ENCODE measurements around the gene MYO7A.

MYO7A gene

DNA sequence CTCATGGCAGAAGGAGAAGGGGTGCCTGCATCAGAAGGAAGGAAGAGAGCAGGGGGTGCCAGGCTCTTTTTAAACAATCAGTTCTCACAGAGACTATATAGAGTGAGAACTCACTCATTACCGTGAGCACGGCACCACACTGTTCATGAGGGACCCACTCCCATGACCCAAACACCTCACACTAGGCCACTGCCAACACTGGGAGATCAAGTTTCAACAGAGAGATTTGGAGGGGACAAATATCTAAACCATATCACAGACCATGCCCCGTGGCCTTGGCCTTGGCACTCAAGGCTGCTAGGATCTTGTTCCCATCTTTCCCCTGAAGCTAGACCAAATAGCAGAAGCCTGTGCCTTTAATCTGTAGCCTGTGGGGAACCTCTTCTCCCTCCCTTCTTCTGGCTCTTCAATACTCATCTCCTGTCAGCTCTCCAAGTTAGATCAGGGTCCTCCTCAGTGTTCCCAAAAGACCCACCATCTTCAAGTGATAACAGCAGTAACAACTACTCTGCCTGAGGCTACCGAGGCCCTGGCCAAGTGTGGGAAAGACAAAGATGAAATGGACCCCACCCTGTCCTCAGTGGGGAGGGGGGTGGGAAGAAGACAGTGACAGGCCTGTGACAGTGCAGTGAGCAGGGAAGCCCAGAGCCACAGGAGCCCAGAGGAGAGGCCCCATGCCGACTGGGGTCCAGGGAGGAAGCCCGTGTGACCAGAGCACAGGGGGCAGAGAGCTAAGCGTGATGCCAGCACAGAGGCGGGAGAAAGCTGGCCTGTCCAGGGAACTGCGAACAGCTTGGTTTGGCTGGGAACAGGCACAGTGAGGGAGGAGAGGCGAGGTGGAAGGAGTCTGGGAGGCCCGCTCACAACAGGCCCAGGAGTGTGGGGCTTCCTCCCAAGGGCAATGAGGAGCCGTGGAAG, 72.6 kb downstream of the MYO7A start:
- no peak for DNase-seq (ENCODE audit: low read depth, low spot score)

- no peak for DNase-seq (ENCODE audit: low read depth, low spot score)
Observed at GRCh38 chr11:77201370-77201769, 73.3 kb downstream of the MYO7A start.

GRCh38 chr11:77201991-77202841, 74.2 kb downstream of the MYO7A start:
- DNase-seq (ENCODE audit: low read depth, low spot score): no peak

DNA sequence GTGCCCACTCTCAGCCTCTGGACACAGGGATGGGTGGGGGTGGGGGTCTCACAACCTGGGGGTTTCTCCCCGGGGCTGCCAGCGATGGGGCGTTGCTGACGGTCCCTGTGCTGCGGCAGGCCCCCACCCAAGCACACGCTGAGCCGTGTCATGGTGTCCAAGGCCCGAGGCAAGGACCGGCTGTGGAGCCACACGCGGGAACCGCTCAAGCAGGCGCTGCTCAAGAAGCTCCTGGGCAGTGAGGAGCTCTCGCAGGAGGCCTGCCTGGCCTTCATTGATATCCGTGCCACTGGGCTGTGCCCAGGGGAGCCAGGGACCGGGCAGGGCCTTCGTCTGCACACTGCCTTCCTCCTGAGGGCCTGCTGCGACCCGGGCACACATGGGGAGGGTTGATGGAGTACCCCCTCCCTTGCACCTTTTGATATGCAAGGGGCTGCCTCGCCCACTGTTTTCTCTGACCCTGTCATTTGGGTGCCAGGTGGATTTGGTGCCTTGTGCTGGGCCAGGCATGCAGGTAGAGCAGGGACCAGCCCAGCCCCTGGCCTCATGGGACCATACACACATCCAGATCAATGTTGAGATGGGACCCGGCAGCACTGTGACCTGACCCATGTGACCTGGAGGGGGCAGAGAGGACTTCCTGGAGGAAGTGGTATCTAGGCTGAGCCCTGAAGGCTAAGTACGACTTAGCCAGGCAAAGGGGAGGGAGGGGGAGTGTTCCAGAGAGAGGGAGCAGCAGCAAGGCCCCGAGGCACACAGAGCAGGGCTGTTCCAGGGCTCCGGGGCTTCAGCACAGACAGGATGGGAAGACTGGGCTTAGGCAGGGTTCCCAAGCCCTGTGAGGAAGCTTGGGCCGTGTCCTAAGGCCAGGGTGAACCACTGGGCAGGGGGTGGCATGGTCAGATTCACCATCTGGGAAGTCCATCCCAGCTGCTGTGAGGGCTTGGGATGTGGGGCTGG, 75.2 kb downstream of the MYO7A start:
- no peak for DNase-seq (ENCODE audit: low read depth, low spot score)

DNA sequence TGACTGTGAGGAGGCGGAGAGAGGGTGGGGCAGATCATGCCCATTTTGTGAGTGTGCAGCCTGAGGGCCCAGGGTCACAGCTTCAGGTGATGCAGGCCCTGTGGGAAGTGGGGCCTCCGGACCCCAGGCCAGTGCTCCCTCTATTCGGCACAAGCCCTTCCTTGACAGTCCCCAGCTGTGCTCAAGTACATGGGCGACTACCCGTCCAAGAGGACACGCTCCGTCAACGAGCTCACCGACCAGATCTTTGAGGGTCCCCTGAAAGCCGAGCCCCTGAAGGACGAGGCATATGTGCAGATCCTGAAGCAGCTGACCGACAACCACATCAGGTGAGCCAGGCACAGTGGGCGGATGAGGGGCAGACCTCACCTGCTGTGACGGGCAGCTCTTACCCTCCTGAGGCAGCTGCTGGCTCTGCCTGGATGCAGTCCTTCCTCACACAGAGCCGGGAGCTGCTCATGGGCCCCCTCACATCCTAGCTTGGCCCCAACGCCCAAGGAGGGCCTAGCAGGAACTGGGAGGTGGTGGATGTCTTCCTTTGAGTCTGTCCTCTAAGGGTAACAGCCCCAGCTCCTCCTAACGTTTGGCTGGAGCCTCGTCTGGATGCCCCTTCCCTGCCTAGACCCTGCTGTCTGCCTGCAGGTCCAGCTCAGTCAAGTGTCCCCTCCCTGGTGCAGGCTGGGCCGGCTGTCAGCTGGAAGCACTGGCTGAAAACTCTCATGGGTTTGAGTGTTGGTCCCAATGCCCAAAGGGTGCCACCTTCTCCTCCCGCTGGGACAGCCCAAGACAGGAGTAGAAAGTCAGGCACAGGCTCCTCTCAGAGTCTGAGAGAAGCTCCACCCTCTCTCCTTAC, 76.1 kb downstream of the MYO7A start:
- no peak for DNase-seq (ENCODE audit: low read depth, low spot score)

DNA sequence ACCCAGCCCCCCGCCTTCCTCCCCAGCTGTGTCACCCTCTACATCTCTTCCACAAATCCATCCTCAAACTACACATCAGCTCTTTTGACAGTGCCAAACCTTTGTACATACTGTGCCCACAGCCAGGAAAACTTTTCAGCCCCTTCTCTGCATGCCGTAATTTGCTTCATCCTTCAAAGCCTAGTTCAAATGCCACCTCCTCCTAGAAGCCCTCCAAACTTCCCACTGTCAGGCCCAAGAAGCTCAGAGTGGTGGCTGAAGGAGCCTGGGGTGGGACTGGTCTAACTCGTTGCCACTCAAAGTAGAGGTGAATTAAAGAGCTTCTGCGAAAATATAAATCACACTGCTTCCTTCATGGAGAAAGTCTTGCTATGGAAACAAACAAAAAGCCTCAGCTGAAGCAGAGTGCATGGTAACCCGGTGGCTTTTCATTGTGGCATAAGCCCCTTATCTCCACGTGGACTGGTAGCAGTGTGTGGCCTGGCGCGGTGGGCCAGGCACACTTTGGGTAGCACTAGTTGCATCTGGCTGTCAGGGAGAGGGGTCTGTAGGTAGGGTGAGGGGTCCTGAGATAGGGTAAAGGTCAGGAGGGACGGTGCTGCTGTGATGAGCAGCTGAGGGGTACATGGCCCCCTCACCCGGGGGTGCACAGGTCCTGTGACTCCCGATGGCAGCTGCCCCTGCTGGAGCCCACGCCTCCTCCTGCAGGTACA, 76.9 kb downstream of the MYO7A start:
- no peak for DNase-seq (ENCODE audit: low read depth, low spot score)

GRCh38 chr11:77205467-77206263, 77.6 kb downstream of the MYO7A start:
- no peak for DNase-seq (ENCODE audit: low read depth, low spot score)

DNA sequence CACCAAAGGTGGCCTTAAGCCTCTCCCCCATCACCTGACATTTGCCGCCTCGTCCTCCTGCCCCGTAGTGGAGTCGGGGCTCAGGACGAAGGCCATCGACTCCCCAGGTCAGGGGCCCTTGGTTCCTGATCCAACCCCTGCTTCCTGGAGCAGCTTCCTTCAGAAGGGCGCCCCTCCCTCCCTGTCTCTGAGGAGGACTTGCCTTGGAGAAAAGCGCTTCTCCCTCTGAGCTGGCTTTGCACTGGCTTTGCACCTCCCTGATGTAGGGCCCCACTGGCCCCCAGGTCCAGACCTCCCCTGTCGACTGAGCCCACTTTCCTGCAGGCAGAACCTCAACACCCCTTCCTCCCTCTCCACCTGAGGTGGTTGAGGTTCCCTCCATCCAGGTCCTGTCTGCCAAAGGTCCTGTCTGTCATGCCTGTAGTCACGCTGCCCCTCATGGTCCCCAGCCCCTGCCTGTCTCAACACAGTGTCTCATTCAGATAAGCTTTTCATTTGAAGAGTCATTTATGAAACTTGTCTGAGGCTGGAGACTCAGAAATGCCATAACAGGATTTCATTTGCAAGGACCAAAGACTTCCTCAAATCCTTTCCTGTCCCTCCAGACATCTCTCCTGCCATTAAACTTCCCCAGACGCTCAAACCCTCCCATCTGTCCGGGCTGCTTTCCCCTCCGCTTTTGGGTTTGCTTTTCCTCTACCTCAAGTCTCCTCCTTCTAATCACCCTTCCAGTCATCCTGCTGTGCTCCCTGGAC, 78.4 kb downstream of the MYO7A start:
- DNase-seq (ENCODE audit: low read depth, low spot score): no peak

DNA sequence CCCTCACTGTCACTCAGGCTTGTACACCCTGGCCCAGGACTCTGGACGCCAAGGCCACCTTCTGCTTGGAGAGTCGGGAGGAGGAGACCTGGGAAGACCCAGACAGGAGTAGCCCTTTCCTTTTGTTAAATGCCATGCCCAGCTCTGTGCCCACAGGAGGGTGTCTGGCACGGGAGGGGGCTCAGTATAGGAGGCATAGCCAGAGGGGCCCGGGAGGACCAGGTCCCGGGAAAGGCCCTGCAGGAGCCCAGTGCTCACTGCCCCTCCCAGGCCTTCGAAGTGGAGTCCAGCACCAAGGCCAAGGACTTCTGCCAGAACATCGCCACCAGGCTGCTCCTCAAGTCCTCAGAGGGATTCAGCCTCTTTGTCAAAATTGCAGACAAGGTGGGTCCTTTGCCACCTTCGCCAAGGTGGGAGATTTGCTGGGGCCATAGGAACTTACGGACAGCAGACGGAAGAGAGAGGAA, 79.0 kb downstream of the MYO7A start:
- no peak for DNase-seq (ENCODE audit: low read depth, low spot score)

DNA sequence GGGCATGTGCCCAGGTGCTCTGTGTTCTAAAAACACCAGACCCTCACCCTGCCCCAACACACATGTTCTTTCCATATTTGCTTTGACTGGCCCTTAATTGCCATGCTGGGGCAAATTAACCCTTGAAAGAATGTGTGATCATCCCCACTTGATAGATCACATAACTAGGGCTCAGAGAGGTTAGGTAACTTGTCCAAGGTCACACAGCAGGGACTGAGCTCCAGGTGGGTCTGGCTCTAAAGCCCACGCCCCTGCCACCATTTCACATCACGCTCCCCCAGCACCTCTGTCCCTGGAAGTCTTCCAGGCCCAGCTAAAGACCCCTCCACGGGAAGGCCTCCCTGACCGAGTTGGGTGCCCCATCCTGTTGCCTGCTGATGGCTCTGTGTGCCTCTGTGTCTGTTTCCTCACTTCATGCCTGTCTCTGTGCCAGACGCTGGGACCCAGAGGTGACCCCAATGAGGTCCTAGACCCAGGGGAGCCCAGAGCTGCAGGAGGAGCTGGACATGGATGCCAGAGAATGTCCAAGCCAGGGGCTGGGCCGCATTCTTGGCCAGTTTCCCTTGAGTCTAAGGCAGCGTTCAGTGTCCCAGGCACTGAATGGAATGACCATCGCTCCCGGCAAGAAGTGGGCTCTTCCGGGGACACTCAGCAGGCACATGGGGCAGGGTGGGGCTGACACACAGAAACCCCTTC, 79.7 kb downstream of the MYO7A start:
- no peak for DNase-seq (ENCODE audit: low read depth, low spot score)

DNA sequence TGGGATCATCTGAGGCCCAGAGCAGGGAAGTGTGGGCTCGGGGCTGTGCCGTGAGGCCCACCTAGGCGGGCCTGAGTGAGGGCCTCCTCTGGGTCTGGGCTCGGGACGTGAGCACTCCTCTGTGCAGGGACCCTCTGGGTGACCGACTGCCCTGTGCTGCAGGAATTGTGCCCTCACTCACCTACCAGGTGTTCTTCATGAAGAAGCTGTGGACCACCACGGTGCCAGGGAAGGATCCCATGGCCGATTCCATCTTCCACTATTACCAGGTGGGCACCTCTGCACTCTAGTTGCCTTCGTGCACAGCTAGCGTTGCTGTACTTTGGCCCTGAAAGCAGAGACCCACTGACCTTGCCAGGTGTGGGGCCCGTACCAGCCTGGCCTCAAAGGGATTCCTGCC, 80.5 kb downstream of the MYO7A start:
- DNase-seq (ENCODE audit: low read depth, low spot score): no peak

GRCh38 chr11:77209663-77210062, 81.6 kb downstream of the MYO7A start:
- no peak for DNase-seq (ENCODE audit: low read depth, low spot score)

GRCh38 chr11:77211040-77211451, 83.0 kb downstream of the MYO7A start:
- no peak for DNase-seq (ENCODE audit: low read depth, low spot score)

GRCh38 chr11:77211594-77212251, 83.7 kb downstream of the MYO7A start:
- no peak for DNase-seq (ENCODE audit: low read depth, low spot score)

- DNase-seq (ENCODE audit: low read depth, low spot score): no peak
Observed at GRCh38 chr11:77212314-77213007, 84.4 kb downstream of the MYO7A start.

DNA sequence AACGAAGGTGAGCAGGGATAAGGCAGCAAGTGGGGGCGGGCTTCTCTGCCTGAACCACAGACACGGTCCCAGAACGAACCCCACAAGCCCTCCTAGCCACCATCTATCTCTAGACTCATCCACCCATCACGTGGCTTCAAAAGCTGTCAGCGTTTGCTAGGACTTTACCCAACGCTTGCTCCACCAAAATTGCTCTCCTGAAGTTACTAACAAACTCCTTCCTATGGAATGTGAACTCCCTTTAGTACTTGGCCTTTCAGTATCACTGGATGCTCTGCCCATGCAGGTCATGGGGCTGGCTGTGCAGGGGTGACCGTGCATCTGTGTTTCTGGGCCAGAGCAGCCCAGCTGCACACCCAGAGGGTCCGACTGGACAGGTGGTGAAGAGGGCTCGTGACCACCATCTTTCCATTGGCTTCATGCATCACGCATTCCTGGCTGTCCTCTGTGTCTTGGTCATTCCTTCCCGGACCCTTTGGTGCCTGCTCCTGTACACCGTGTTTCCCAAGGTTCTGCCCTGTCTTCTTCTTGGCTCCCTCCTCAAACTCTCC, 85.1 kb downstream of the MYO7A start:
- DNase-seq (ENCODE audit: low read depth, low spot score): no peak
